OCI-LY1 (cell line): ENCODE data around the gene LNX1.
A peak's percentile ranks its signal among the peaks of the same experiment; 100 is the strongest.

ENCODE experiments used
- H2AFZ ChIP-seq: fragments of 200-600 bp; sonication (generic), shearing (Covaris generic); 2 replicates; pipeline ENCODE4 v1.6.0; 2014; ENCODE audit warnings: antibody characterized with exemption, mild to moderate bottlenecking, low read length
- H3F3A ChIP-seq: fragments of 200-600 bp; sonication (generic), shearing (Covaris generic); 2 replicates; pipeline ENCODE4 v1.6.0; 2014; ENCODE audit warnings: mild to moderate bottlenecking, antibody characterized with exemption, low read length, moderate library complexity; ENCODE audit not compliant: insufficient read depth
- H3K27ac ChIP-seq: fragments of 200-600 bp; sonication (generic); 2 replicates; pipeline ENCODE4 v1.5.1; 2014; ENCODE audit warnings: low read length, mixed run types, mild to moderate bottlenecking, low read depth; ENCODE audit not compliant: poor library complexity, severe bottlenecking
- H3K27me3 ChIP-seq: fragments of 200-600 bp; sonication (generic); 2 replicates; pipeline ENCODE4 v1.6.0; 2014; ENCODE audit warnings: antibody characterized with exemption, mild to moderate bottlenecking, low read length, moderate library complexity; ENCODE audit not compliant: insufficient read depth
- H3K36me3 ChIP-seq: fragments of 200-600 bp; sonication (generic); 2 replicates; pipeline ENCODE4 v1.6.1; 2014; ENCODE audit warnings: mild to moderate bottlenecking, antibody characterized with exemption, low read length, moderate library complexity, mixed read lengths; ENCODE audit not compliant: insufficient read depth
- H3K4me1 ChIP-seq: fragments of 200-600 bp; sonication (generic); 2 replicates; pipeline ENCODE4 v1.5.1; 2014; ENCODE audit warnings: mild to moderate bottlenecking, low read length, moderate library complexity; ENCODE audit not compliant: insufficient read depth, severe bottlenecking
- H3K4me2 ChIP-seq: fragments of 200-600 bp; sonication (generic), shearing (Covaris generic); 2 replicates; pipeline ENCODE4 v1.6.1; 2014; ENCODE audit warnings: low read length
- H3K4me3 ChIP-seq: fragments of 200-600 bp; sonication (generic); 2 replicates; pipeline ENCODE4 v1.5.1; 2014; ENCODE audit warnings: low read length, low read depth, mild to moderate bottlenecking, mixed read lengths; ENCODE audit not compliant: poor library complexity, severe bottlenecking
- H3K79me2 ChIP-seq: fragments of 200-600 bp; shearing (Covaris generic); 2 replicates; pipeline ENCODE4 v1.6.1; 2016; ENCODE audit warnings: mixed run types, low read length, mixed read lengths; ENCODE audit not compliant: insufficient read depth
- H3K9ac ChIP-seq: fragments of 200-600 bp; sonication (generic), shearing (Covaris generic); 2 replicates; pipeline ENCODE4 v1.6.1; 2014; ENCODE audit warnings: mild to moderate bottlenecking, low read length, mixed read lengths
- H3K9me2 ChIP-seq: fragments of 200-600 bp; sonication (generic), shearing (Covaris generic); 2 replicates; pipeline ENCODE4 v1.6.1; 2014; ENCODE audit warnings: low read depth, mild to moderate bottlenecking, low read length, mixed read lengths
- H3K9me3 ChIP-seq: fragments of 200-600 bp; shearing (Covaris generic); 2 replicates; pipeline ENCODE4 v1.6.1; 2014; ENCODE audit warnings: low read length, mixed read lengths
- H4K20me1 ChIP-seq: fragments of 200-600 bp; sonication (generic), shearing (Covaris generic); 2 replicates; pipeline ENCODE4 v1.6.0; 2016; ENCODE audit warnings: mild to moderate bottlenecking, low read length; ENCODE audit not compliant: insufficient read depth
- EZH2 ChIP-seq: fragments of 200-600 bp; sonication (generic), shearing (Covaris generic); IDR thresholded peaks from 2 replicates; pipeline ENCODE4 v1.8.0; 2017; ENCODE audit warnings: borderline replicate concordance, mixed run types, mild to moderate bottlenecking, antibody characterized with exemption, low read length, moderate library complexity, mixed read lengths
- TF ChIP-seq, protein P1 (sequence below): fragments of 200-600 bp; sonication (generic), shearing (Covaris generic); IDR thresholded peaks from 2 replicates; pipeline ENCODE4 v1.5.1; 2017; ENCODE audit warnings: mild to moderate bottlenecking, antibody characterized with exemption, low read length, moderate library complexity, mixed read lengths

The LNX1 gene

DNA sequence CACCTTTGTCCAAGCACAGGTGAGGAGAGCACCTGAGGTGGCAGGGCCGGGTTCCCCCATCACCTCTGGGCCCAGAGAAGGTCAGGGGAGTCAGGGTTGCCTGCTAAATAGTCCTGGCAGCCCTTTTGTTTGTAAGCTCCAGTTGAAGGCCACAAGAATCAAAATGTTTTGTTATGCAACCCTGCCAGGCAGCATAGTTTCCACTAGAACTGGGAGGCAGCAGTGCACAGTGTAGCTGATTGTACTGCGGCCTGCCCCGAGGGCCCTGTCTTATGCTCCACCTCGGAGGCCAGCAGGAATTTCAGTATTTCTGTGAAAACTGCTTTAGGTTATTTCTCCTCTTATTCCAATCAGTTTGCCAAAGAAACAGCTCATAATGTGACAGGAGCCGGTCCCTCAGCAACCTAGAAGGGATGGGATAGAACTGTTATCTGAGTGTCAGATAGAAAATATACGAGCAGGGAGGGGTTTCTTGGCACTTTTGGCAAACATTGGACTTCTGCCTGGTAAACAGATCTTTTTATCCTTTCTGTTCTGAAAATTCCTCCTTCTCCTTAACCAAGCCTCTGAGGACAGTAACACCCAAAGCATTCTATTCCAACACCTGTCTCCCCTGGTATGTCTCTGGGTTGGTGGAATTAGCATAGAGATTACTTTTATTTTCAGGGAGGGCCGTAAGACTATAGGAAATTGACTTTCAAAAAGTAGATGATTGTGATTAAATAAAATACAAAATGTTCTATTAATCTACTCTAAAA lies 93.6 kb downstream of the LNX1 start:
- no peak for TF ChIP-seq EZH2
- TF ChIP-seq, protein P1, sequence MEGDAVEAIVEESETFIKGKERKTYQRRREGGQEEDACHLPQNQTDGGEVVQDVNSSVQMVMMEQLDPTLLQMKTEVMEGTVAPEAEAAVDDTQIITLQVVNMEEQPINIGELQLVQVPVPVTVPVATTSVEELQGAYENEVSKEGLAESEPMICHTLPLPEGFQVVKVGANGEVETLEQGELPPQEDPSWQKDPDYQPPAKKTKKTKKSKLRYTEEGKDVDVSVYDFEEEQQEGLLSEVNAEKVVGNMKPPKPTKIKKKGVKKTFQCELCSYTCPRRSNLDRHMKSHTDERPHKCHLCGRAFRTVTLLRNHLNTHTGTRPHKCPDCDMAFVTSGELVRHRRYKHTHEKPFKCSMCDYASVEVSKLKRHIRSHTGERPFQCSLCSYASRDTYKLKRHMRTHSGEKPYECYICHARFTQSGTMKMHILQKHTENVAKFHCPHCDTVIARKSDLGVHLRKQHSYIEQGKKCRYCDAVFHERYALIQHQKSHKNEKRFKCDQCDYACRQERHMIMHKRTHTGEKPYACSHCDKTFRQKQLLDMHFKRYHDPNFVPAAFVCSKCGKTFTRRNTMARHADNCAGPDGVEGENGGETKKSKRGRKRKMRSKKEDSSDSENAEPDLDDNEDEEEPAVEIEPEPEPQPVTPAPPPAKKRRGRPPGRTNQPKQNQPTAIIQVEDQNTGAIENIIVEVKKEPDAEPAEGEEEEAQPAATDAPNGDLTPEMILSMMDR, result no peak
- Histone ChIP-seq H3K9ac (no peak overlapping the region), H3K4me1 (no peaks in the 10 kb centered on the region), H3K9me3 (no peaks in the 10 kb centered on the region), H3K36me3 (no peaks in the 10 kb centered on the region), H3K9me2 (no peaks in the 10 kb centered on the region), H4K20me1 (no peaks in the 10 kb centered on the region), H3K27ac (no peak overlapping the region), H3F3A (no peaks in the 10 kb centered on the region), H3K79me2 (no peaks in the 10 kb centered on the region), H2AFZ (no peak overlapping the region), H3K4me3 (no peak overlapping the region), H3K4me2 (no peak overlapping the region), H3K27me3 (no peaks in the 10 kb centered on the region)

DNA sequence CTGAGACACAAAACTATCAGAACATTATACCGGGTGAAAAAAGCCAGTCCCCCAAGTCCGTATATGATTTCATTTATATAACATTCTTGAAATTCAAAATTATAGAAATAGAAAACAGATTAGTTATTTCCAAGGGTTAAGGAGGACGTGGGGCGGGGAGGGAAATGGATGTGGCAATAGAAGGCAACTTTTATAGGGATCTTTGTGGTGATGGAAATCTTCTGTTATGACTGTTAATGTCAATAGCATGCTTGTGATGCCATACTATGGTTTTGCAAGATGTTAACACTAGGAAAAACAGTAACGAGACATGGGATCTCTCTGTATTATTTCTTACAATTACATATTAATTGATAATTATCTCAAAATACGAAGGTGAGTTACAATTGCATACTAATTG lies 96.4 kb downstream of the LNX1 start:
- Histone ChIP-seq H3K4me1 (no peaks in the 10 kb centered on the region), H3K27ac (no peak overlapping the region), H3F3A (no peaks in the 10 kb centered on the region), H3K9ac (no peak overlapping the region), H2AFZ (no peak overlapping the region), H3K4me3 (no peak overlapping the region), H3K79me2 (no peaks in the 10 kb centered on the region), H3K27me3 (no peaks in the 10 kb centered on the region), H3K36me3 (no peaks in the 10 kb centered on the region), H4K20me1 (no peaks in the 10 kb centered on the region), H3K9me3 (no peaks in the 10 kb centered on the region), H3K9me2 (no peaks in the 10 kb centered on the region), H3K4me2 (no peak overlapping the region)
- TF ChIP-seq, protein P1, result no peak
- no peak for TF ChIP-seq EZH2

DNA sequence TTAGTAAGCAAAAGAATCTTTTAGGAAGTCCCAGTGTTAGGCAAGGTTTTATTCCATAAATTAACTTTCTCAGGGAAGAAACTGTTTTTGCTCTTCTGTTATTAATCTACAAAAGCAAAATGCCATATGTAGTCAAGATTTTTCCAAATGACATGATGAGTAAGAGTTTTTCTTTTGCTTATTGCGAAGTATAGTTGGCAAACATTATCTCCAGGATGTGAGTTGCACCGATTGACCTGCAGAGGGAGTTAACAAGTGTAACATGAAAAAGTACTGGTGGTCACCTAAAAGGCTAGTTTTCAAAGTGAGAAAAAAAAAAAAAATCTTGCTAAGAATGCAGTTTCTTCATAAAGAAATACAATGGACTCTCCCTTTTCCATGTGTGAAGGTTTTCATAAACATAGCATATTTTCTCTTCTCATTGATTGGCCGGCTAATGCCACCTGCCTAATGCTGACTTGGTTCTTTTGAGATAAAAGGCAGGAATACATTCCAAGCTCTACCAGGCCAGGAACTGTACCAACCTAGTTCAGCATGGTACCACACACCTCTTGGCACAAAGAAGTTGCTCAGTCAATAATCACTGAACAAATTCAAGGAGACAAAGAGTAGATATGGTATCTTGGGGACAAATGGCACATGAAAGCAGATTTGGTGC lies 100.2 kb downstream of the LNX1 start:
- no peak overlapping the region for H3K4me2 ChIP-seq
- H2AFZ ChIP-seq, result no peak overlapping the region
- H3K4me1 ChIP-seq, result no peaks in the 10 kb centered on the region
- no peaks in the 10 kb centered on the region for H3K9me2 ChIP-seq
- no peaks in the 10 kb centered on the region for H3K36me3 ChIP-seq
- TF ChIP-seq, protein P1, result peak; percentile 73
- TF ChIP-seq EZH2, result no peak
- no peak overlapping the region for H3K4me3 ChIP-seq
- no peaks in the 10 kb centered on the region for H3K9me3 ChIP-seq
- no peaks in the 10 kb centered on the region for H3F3A ChIP-seq
- H3K79me2 ChIP-seq, result no peaks in the 10 kb centered on the region
- H3K9ac ChIP-seq, result no peak overlapping the region
- no peak overlapping the region for H3K27ac ChIP-seq
- 0 out of 2 replicates have a peak, but pooled peaks cover 3% of the 10 kb centered on the region for H3K27me3 ChIP-seq
- no peaks in the 10 kb centered on the region for H4K20me1 ChIP-seq
